HG02884 (cell line): Measurements from ENCODE around the gene CWF19L2.
"Not testable (repeated sequence)": the region's sequence is repeated elsewhere in the genome, so short reads cannot be mapped to it uniquely, and the experiment has no call there.

ENCODE experiments used
- ATAC-seq: cut with Tn5 transposase; IDR thresholded peaks from one replicate; pipeline ENCODE4 v1.9.1; 2021; ENCODE audit warnings: mild to moderate bottlenecking, moderate library complexity; ENCODE audit not compliant: unreplicated experiment

The CWF19L2 gene

DNA sequence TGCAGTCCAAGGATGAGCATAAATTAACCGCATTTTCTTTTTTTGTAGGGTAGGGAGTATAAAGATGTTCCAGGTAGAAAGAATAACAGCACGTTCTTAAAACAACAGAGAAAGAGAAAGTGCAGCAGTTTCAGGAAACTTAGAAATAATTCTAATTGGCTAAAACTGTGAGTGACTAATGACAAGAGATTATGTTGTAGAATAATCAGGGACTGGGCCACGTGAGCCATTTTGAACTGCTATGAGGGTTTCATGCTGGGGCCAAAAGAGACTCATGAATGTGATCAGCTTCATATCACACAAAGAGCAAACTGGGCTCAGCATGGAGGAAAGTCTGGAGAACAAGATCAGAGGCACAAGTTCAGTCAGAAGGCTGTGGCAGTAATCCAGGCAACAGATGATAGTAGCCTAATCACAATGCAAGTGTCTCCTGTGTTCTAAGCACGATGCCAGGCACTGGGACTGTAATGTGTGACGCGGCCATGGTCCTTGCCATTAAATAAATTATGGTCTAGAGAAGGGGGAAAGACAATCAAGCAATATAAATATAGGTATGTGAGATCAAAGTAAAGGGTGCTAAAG lies 17.9 kb downstream of the CWF19L2 start:
- ATAC-seq: no peak

DNA sequence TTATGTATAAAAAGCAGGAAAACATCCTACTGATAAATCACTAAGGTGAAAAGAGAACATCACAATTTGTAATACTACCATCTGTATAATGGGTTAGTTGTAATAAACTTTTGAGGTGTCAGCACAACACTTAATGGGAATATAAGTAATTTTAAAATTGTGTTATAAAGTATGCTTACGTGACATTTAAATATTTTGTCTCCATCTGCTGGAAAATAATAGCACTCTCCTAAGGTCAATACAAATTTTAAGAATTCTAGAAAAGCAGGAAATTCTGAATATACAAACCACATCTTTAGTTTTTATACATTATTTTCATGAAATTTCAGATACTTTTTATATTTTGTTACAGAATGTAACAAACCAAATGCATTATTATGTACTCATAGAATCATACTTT lies 19.5 kb downstream of the CWF19L2 start:
- ATAC-seq: no peak

DNA sequence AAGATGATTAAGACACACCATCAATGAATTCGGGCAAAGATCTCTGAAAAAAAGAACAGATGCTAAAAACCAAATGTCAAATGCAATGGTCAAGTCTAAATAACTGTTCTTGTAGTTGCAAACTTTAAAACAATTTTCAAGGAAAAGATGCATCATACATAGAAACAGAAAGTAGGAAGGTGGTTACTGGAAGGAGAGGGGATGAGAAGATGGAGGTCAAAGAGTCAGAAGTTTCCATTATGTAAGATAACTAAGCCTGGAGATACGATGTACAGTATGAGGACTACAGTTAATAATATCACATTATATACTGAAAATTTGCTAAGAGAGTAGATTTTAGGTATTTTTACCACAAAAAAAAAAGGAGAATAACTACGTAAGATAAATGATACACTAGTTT lies 27.1 kb downstream of the CWF19L2 start:
- ATAC-seq: no peak

DNA sequence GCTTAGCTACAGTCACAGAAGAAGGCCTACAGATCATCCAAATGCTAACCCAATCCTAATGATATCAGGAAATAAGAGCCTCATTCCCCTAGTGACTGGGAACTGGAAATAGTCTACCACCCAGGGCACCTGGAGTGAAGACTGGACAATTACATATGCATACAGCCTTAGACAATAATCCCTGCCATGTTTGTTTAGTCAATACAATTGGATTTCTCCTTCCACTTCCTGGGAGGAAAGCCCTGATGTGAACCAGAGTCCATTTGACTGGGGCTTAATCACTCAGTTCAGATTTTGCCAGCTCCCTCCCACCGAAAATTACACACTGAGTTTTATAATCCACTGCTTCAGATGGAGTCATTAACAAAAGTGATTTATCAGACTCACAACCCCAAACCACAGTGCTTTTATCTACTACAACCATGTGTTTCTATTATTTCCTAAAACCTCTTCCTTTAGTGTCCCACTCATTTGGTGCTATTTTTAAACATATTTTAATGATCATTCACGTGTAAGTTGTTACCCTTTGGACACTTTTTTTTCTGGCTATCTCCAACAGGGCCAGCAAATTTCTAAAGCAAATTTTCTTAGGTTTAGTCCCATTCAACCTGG lies 29.9 kb downstream of the CWF19L2 start:
- ATAC-seq: no peak

DNA sequence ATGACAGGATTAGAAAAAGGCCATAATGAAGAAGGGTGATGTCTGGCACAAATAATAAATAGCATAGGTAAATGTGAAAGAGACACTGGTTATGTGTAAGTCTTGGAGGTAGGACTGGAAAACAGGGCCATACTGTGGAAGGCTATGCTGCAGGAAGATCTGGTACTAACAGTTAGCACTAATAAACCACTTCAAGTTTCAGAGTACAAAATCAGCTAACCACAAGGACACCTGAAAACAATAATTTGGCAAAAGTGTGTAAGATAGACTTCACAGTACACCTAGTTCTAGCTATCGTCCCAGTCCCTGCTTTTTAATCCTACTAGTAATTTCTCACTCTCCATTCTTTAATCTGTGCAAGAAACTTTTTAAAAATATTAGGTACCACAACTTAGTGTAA lies 44.3 kb downstream of the CWF19L2 start:
- peak; percentile 50 for ATAC-seq

DNA sequence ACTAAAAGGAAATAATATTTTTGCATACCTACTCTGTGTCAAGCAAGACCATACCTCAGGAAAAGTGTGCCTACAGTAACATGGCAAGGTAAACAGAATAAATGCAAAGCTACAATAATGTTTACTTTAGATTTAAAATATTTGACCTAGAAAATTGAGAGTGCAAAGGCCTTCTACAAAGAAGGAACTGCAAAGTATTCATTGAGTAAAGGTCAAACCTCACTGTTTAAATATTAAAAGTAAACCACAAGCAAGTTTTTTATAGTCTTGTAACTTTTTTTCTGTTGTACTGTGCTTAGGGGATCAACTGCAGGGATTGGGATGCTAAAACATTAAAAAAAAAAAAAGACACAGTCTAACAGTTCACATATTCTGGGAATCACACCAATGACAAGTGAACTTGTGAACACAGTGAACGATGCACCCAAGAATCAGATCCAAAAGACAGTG lies 48.8 kb downstream of the CWF19L2 start:
- no peak for ATAC-seq

DNA sequence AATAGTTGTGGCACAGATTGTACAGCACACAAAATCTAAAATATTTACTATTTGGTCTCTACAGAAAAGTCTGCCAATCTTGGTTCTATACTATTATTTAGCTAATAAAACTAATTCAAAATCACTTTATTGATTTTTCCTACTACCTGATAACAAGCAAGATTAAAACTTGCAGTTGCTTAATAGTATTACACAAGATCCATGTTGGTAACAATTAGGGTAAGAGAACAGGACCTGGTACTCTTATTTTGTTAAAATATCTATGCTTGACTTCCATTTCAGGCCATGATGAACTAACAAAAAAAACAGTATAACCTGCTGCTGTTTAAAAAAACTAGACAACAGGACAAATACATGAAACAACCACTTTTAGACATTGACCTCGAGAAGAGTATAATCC lies 52.4 kb downstream of the CWF19L2 start:
- no peak for ATAC-seq

DNA sequence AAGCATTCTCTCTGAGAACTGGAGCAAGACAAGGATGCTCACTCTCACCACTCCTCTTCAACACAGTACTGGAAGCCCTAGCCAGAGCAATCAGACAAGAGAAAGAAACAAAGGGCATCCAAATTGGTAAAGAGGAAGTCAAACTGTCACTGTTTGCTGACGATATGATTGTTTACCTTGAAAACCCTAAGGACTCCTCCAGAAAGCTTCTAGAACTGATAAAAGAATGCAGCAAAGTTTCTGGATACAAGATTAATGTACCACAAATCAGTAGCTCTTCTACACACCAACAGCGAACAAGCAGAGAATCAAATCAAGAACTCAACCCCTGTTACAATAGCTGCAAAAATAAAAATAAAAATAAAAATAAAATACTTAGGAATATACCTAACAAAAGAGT lies 56.5 kb downstream of the CWF19L2 start:
- ATAC-seq: not testable (repeated sequence)

DNA sequence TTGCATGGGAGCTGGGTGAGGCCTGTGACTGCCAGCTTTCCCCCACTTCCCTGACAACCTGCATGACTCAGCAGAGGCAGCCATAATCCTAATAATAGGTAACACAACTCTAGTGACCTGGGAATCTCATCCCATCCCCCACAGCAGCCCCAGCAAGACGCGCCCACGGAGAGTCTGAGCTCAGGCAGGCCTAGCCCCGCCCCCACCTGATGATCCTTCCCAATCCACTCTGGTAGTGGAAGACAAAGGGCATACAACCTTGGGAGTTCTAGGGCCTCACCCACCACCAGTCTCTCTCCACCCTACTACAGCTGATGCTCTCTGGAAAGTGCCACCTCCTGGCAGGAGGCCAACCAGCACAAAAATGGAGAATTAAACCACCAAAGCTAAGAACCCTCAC lies 60.3 kb downstream of the CWF19L2 start:
- ATAC-seq: no peak

DNA sequence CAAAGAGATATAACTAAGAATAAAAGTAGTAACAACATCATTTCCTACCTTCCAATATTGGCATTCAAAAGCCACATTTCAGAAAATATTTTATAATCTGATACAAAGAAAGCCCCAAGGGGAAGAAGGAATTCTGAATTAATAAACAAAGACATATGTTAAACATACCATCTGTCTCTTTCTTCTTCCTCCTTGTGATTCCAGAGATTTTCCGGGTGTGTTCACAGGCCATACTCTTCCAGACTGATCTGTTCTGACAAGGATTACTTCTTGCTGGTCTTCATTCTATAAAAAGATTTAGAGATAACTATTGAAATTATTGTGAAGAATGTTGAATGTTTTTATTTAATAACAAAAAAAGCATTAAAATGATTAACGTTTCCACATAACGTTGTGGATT lies 65.0 kb downstream of the CWF19L2 start:
- no peak for ATAC-seq

DNA sequence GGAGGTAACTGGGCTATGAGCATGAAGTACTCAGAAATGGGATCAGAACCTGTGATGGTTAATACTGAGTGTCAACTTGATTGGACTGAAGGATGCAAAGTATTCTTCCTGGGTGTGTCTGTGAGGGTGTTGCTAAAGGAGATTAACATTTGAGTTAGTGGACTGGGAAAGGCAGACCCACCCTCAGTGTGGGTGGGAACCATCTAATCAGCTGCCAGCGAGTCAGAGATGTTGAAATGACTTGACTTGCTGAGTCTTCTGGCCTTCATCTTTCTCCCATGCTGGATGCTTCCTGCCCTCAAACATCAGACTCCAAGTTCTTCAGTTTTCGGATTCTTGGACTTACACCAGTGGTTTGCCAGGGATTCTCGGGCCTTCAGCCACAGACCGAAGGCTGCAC lies 66.9 kb downstream of the CWF19L2 start:
- ATAC-seq: not testable (repeated sequence)

DNA sequence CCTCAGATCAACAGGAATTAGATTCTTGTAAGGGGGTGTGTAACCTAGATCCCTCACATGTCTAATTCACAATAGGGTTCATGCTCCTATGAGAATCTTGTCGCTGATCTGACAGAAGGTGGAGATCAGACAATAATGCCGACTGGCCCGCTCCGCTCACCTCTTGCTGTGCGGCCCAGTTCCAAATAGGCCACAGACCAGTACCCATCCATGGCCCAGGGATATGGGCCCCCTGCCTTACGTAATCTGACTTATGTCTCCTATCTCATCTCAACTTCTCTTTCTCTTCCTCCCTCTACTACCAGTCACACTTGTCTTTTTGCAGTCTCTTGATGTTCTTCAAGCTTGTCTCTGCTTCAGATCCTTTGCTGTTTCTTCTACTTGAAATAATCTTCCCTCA lies 70.0 kb downstream of the CWF19L2 start:
- no peak for ATAC-seq

DNA sequence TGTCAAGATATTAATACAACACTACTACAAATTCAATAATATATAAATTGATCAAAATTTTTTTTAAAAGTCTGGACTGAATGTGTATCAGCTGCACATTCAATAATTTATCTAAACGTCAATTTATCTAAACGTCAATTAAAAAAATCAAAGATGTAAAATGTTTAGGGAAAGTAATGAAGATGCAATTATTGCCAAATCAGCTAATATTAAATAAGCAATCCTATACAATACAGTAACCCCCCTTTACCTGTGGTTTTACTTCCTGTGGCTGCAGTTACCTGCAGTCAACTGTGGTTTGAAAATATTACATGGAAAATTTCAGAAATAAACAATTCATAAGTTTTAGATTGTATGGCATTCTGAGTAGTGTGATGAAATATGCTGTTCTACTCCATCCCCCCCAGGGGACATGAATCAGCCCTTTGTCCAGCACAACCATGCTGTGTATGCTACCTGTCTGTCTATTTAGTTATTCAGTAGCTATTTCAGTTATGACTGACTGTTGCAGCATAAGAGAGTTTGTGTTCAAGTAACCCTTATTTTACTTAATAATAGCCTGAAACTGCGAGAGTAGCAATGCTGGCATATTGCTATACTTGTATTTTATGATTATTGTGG lies 72.2 kb downstream of the CWF19L2 start:
- ATAC-seq: no peak

DNA sequence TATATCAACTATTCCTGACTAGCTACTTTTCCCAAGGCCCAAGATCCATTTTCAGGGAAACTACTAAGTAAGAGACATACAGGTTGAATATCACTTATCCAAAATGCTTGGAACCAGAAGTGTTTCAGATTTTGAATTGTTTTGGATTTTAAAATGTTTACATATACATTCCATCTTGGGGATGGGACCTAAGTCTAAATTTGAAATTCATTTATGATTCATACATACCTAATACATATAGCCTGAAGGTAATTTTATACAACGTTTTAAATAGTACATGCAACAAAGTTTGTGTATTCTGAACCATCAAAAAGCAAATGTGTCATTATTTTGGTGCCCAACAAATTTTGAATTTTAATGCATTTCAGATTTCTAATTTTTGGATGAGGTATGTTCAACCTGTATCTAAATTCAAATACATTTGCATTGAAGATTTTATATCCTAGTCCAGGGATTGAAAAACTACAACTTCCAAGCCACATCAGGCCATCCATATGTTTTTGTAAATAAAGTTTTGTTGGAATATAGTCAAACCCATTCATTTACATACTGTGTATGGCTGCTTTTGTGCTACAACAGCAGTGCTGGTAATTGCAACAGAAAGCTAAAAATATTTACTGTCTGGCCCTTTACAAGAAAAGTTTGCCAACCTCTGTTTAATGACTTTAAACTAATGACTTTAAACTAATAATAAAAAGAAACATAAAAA lies 73.3 kb downstream of the CWF19L2 start:
- ATAC-seq: no peak

DNA sequence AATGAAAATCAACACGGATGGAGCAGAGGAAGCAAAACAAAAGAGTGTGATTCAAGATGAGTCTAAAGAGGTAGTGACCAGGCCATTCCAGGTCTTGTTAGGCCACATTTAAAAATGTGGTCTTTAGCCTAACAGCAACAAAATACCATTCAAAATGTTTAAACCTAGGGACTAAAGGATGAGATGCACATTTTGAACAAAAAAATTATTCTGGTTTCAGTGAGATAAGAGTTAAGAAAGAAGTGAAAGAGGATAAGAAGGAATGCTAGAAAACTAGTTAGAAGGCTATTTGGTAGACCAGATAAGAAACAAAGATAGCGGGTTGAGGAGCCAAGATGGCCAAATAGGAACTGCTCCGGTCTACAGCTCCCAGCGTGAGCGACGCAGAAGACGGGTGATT lies 85.2 kb downstream of the CWF19L2 start:
- no peak for ATAC-seq

DNA sequence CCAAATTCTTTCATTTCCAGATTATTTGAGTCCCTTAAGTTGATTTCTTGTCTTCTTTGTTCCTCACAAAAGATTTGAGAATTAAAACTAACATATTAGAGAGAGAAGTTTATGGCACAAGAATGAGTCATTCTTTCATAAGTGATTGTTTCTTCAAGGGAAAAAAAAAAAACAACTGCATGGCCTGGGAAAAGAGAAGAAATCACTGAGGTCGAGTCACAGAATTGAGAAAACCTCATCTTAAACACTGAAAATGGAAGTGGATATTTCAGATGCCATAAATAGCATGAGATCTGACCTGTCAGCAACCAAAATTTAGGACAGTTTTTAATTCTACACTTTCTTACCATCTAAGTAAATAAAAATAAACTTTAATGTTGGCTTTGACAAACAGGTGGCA lies 87.2 kb downstream of the CWF19L2 start:
- ATAC-seq: no peak

DNA sequence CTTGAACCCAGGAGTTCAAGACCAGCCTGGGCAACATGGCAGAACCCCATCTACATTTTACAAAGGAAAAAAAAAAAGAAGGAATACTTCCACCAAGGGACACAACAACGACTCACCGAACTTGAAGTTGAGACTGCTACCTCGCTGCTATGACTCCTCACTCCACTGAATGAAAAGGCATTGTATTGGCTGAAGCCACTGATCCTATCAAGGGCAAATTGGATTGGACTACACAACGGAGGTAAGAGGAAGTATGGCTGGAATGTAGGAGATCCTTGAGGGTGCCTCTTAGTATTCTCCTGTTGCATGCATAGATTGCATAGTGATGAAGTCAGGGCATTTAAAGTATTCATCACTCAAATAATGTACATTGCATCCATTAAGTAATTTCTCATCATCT lies 97.9 kb downstream of the CWF19L2 start:
- no peak for ATAC-seq

DNA sequence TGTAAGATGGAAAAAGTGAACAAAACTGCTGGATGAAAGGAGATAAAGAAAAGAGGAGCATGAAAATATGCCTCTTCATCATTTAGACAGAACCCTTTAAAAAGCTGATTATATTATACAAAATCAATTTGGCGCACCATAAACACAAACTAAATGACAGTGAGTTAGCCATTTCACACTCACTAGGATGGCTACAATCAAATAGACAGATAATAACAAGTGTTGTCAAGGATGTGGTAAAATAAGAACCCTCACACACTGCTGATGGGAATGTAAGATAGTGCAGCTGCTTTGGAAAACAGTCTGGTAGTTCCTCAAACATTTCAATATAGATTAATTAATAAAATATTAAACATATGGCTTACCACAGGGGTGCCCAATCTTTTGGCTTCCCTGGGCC lies 99.7 kb downstream of the CWF19L2 start:
- ATAC-seq: no peak

DNA sequence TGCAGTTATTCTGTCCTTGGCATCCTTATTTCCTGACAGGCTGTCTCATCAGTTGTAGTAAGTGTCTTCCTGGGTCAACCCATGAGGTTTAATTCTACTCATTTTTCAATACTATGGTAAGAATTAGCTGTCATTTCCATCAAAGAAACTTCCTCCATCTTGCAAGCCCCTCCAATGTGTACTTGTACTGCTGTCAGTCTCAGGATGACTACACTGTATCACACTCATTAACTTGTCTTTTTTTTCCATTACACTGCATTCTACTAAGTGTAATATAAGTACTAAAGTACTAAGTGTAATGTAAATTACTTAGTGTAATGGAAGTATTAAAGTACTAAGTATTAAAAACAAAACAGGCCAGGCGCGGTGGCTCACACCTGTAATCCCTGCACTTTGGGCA lies 102.8 kb downstream of the CWF19L2 start:
- ATAC-seq: no peak

DNA sequence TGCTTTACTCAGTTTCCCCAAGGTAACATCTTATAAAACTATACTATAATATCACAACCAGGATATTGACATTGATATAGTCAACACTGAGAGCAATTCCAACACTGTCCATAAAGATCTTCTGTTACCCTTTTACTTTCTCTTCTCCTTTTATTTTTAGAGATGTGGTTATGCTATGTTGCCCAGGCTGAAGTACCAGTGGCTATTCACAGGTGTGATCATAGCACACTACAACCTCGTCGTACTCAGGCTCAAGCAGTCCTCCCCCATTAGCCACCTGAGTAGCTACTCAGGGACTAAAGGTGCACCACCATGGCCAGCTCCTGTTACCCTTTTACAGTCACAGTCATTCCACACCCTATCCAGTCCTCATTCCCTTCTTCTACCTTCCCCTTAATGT lies 119.7 kb downstream of the CWF19L2 start:
- ATAC-seq: peak; percentile 81

DNA sequence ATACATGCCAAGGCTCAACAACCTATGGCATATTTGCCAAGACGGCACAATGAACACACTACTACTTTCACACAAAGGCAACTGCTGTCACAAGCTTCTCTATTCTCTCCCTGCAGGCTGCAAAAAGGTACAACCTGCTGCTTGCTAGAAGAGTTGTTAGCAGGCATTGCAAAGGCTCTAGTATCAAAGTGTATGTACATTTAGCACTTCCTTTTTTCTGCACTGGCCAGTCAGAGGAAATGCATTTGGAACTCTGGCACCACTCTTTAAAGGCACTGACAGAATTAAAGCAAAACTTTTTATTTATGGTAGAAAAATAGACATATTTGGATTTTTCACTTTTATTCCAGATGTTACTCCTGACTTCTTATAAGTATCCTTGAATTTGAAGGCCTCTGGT lies 125.9 kb downstream of the CWF19L2 start:
- ATAC-seq: no peak

DNA sequence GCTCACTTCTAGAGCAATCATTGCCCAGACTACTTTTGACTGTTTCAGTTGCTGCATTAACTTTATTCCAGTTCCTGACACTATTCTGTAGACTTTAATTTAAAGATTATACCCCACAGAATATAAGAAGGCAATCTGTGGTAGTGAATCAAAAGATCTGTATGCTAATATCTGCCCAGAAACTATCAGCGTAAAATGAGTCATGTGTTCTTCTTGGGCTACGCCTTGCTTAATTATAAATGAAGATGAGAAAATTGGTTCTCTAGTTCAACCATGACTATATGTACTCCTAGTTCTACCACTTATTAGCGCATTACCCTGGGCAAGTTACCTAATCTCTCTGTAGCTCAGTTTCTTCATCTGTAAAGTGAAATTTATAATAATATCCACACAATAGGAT lies 128.5 kb downstream of the CWF19L2 start:
- no peak for ATAC-seq
